HG03520 (cell line): ENCODE results near the gene CNIH2.
"Not testable (repeated sequence)": the region's sequence is repeated elsewhere in the genome, so short reads cannot be mapped to it uniquely, and the experiment has no call there.

Source experiments
- ATAC-seq: cut with Tn5 transposase; IDR thresholded peaks from one replicate; pipeline ENCODE4 v1.9.1; 2021; ENCODE audit warnings: mild to moderate bottlenecking, moderate library complexity; ENCODE audit not compliant: unreplicated experiment

Gene CNIH2

GRCh38 chr11:66289548-66290329 is 11.8 kb downstream of the CNIH2 start:
- peak; percentile 35 for ATAC-seq

- ATAC-seq: no peak
Measured at GRCh38 chr11:66290330-66290621, 12.3 kb downstream of the CNIH2 start.

GRCh38 chr11:66291303-66291705 is 13.3 kb downstream of the CNIH2 start:
- ATAC-seq: no peak

- ATAC-seq: no peak
Measured at GRCh38 chr11:66291706-66292542, 13.9 kb downstream of the CNIH2 start, which contains the start of gene TMEM151A. TSS of gene TMEM151A (plus strand) at chr11:66291894. CDS start at chr11:66292014, 120 bp downstream.

- ATAC-seq: no peak
Measured at GRCh38 chr11:66292543-66293332, 14.8 kb downstream of the CNIH2 start.

GRCh38 chr11:66293352-66293751 is 15.4 kb downstream of the CNIH2 start:
- no peak for ATAC-seq

- no peak for ATAC-seq
Measured at GRCh38 chr11:66293777-66294625, 16.0 kb downstream of the CNIH2 start.

GRCh38 chr11:66294626-66295620 is 16.9 kb downstream of the CNIH2 start:
- no peak for ATAC-seq

- no peak for ATAC-seq
Measured at GRCh38 chr11:66297610-66298009, 19.6 kb downstream of the CNIH2 start.

GRCh38 chr11:66299186-66299585 is 21.2 kb downstream of the CNIH2 start:
- no peak for ATAC-seq

- ATAC-seq: no peak
Measured at GRCh38 chr11:66302656-66303055, 24.7 kb downstream of the CNIH2 start.

GRCh38 chr11:66309475-66309874 is 31.5 kb downstream of the CNIH2 start:
- no peak for ATAC-seq

- no peak for ATAC-seq
Measured at GRCh38 chr11:66310324-66310723, 32.3 kb downstream of the CNIH2 start.

- ATAC-seq: not testable (repeated sequence)
Measured at GRCh38 chr11:66310803-66311440, 32.9 kb downstream of the CNIH2 start.

- no peak for ATAC-seq
Measured at GRCh38 chr11:66311470-66311964, 33.5 kb downstream of the CNIH2 start.

- peak; percentile 55 for ATAC-seq
Measured at GRCh38 chr11:66311965-66312548, 34.1 kb downstream of the CNIH2 start.

- peak; percentile 72 for ATAC-seq
Measured at GRCh38 chr11:66312549-66313320, 34.8 kb downstream of the CNIH2 start.
